Choroid plexus epithelial cell (primary cell): Measurements from ENCODE around the gene TRH.

Experiments used
- DNase-seq: peaks from one replicate; pipeline ENCODE4 v3.0.0-alpha.2; 2010; ENCODE audit warnings: low read depth
- H3K4me3 ChIP-seq: 2 replicates; pipeline ENCODE4 v1.5.1; 2011; ENCODE audit warnings: low read depth, mild to moderate bottlenecking, control low read depth, low read length, moderate library complexity
- TF ChIP-seq, protein P1 (sequence below): conservative IDR thresholded peaks from 2 replicates; pipeline ENCODE4 v1.5.1; 2011; ENCODE audit warnings: low read depth, mild to moderate bottlenecking, control low read depth, inconsistent platforms, low read length, moderate library complexity

TRH gene

DNA sequence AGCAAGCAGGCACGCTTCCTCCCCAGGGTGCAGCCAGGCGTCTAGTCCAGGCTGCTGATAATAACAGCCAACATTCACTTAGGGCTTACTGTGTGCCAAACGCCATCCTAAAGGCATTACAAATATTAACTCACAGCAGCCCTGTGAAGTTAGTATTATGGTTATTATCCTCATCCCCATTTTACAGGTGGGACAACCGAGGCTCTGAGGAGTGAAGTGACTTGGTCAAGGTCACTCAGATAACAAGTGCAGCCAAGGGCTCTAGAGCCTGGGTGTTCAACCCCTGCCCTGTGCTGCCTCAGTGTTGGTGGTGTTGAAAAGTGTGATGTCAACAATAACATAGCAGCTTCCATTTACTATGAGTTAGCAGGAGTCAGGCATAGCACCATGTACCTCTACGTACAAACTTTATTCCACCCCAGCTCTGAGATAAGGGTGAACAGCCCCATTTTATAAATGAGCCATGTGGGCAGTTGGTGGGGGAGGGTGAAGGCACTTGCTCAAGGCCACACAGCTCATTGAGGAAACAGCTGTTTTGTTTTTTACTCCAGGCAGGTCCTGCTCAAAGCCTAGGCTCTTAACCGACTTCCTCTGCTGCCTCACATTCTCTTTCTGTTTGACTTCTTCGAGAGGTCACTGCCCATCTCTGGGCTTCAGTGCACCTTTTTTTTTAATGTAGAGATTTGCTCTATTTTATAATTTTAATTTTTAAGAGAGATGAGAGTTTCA lies 24.0 kb upstream of the TRH start:
- TF ChIP-seq, protein P1, sequence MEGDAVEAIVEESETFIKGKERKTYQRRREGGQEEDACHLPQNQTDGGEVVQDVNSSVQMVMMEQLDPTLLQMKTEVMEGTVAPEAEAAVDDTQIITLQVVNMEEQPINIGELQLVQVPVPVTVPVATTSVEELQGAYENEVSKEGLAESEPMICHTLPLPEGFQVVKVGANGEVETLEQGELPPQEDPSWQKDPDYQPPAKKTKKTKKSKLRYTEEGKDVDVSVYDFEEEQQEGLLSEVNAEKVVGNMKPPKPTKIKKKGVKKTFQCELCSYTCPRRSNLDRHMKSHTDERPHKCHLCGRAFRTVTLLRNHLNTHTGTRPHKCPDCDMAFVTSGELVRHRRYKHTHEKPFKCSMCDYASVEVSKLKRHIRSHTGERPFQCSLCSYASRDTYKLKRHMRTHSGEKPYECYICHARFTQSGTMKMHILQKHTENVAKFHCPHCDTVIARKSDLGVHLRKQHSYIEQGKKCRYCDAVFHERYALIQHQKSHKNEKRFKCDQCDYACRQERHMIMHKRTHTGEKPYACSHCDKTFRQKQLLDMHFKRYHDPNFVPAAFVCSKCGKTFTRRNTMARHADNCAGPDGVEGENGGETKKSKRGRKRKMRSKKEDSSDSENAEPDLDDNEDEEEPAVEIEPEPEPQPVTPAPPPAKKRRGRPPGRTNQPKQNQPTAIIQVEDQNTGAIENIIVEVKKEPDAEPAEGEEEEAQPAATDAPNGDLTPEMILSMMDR, result no peak
- DNase-seq, result no peak

DNA sequence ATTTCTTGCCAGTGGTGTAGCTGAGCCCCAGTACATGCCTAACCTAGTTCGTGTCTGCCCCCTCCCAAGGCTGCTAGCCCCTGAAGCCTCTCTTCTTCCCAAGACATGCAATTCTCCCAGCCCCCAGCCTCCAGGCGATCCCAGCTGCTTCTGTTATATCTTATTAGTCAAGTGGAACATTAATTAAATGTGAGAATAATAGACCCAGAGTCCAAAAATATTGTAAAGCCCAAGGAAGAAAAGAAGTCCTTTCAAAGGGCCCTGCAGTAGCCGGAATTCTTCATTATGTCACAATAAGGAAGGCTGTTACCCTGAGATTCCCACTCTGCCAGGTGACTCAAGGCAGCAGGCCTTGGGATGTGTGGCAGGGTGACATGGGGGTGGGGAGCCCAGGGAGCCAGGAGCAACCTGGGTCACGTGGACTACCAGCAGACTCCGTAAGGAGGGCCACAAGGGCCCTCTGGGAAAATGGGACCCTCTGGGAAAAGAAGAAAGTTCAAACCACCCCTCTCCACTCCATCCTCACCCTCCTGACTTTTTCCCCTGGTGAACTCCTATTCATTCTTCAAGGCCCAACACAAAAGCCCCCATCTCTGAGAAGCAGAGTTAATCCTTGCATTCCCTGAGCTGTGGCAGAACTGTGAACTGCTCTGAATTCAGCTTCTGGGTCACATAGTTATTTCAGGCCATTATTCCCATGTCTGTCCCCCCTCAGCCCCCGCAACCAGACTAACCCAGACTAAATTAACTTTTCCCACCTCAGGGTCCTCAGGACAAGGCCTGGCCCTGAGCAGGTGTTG lies 21.8 kb upstream of the TRH start:
- TF ChIP-seq, protein P1, result no peak
- no peak overlapping the region for H3K4me3 ChIP-seq
- DNase-seq, result no peak

More for the DNA sequence above, 24.0 kb upstream of the TRH start:
- H3K4me3 ChIP-seq, result no peak overlapping the region

DNA sequence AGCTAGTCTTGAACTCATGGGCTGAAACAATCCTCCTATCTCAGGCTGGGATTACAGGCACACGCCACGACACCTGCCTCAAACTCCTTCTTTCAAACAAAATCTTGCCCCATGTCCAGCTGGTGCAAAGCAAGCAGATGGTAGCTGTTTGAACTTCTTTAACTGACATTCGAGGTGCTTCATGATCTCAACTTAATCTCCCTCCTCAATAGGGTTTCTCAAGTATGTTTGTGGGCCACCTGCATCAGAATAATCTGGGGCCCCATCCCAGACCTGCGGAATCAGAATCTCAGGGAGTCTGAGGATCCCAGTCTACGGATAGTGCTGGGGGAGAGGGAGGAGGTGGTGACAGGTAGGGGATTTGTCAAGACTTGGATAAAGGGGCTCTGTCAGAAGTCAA lies 20.9 kb upstream of the TRH start:
- DNase-seq, result no peak
- no peak overlapping the region for H3K4me3 ChIP-seq
- TF ChIP-seq, protein P1, result no peak

DNA sequence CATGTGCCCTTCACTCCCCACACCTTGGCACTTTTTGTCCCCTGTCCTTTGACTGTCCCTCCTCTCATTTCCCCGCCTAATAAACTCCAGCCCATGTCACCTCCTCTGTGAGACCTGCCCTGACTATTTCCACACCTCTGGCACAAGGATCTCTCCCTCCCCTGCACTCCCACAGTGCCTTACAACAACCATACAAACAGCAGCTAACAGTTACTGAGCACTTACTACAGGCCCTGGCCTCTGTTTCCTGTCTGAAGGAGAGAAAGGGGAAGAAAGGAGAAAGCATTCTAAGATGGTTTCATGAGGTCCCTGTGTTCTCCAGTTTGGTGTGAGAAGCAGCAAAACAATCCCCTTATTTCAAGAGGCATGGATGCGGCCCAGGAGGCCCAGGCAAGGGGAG lies 20.0 kb upstream of the TRH start:
- no peak overlapping the region for H3K4me3 ChIP-seq
- TF ChIP-seq, protein P1, result no peak
- DNase-seq, result no peak

DNA sequence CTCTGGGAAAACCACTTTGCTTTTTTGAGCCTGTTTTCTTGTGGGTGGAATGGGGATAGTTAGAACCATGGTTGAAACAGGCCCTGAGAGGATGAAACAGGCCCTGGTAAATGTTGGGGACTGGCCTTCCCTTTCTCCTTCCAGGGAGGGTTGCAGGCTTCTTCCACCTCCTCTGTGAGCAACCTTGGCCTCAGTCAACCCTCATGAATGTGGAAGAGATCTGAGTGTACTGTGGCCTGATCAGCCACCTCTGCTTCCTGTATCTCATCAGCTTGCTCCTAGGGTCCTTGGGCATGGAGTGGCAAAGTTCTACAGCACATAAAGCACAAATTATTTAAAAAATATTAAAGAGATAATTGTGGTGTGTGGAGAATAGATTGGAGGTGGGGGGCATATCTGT lies 17.6 kb upstream of the TRH start:
- DNase-seq, result no peak
- TF ChIP-seq, protein P1, result no peak
- no peak overlapping the region for H3K4me3 ChIP-seq

DNA sequence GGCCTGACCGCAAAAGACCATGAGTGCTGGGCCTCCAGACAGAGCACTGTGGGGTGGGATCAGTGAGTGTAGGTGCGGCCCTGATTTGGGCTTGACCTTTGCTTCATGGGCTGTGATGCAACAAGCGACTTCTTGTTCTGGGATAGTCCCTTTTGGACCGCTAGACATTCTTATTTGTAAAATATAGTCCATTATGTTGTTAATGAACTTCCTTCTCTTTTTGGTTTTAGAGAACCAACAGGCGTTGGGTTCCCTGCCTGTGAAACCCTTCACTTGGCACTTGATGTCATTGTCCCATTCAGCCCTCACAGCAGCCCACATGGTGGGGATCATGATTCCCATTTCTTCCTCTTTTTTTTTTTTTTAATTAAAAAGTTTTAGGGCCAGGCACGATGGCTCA lies 15.8 kb upstream of the TRH start:
- no peak for DNase-seq
- H3K4me3 ChIP-seq, result no peak overlapping the region
- TF ChIP-seq, protein P1, result no peak
